ENCODE data around the gene SIPA1L3.

Gene SIPA1L3

GRCh38 chr19:38033658-38034491 lies 126.9 kb downstream of the SIPA1L3 start:
- in situ Hi-C loops (cut with HindIII; ENCODE audit: low sequenced_read_pairs), result loop anchor here (5.0 kb wide), 1 partner anchor 72 kb away; no protein-coding TSS in a partner anchor

- in situ Hi-C loops (cut with HindIII; ENCODE audit: low sequenced_read_pairs), result loop anchor here (5.0 kb wide), 1 partner anchor 72 kb away; no protein-coding TSS in a partner anchor
These were observed 127.5 kb downstream of the SIPA1L3 start for GRCh38 chr19:38034492-38034860.

- in situ Hi-C loops (cut with HindIII; ENCODE audit: low sequenced_read_pairs), result no loop called here
These were observed 128.8 kb downstream of the SIPA1L3 start for GRCh38 chr19:38035515-38036495.

- in situ Hi-C loops (cut with HindIII; ENCODE audit: low sequenced_read_pairs), result no loop called here
These were observed 130.0 kb downstream of the SIPA1L3 start for GRCh38 chr19:38036707-38037611.

- in situ Hi-C loops (cut with HindIII; ENCODE audit: low sequenced_read_pairs), result loop anchor here (10.0 kb wide), 1 partner anchor 85 kb away; no protein-coding TSS in a partner anchor
These were observed 133.0 kb downstream of the SIPA1L3 start for GRCh38 chr19:38039966-38040365.

GRCh38 chr19:38042132-38042531 lies 135.1 kb downstream of the SIPA1L3 start:
- in situ Hi-C loops (cut with HindIII; ENCODE audit: low sequenced_read_pairs), result loop anchor here (10.0 kb wide), 1 partner anchor 83 kb away; no protein-coding TSS in a partner anchor

- in situ Hi-C loops (cut with HindIII; ENCODE audit: low sequenced_read_pairs), result loop anchor here (10.0 kb wide), 1 partner anchor 81 kb away; no protein-coding TSS in a partner anchor
These were observed 136.7 kb downstream of the SIPA1L3 start for GRCh38 chr19:38043649-38044144.

GRCh38 chr19:38044267-38045111 lies 137.5 kb downstream of the SIPA1L3 start:
- in situ Hi-C loops (cut with HindIII; ENCODE audit: low sequenced_read_pairs), result loop anchor here (10.0 kb wide), 1 partner anchor 80 kb away; no protein-coding TSS in a partner anchor

- in situ Hi-C loops (cut with HindIII; ENCODE audit: low sequenced_read_pairs), result loop anchor here (10.0 kb wide), 1 partner anchor 79 kb away; no protein-coding TSS in a partner anchor
These were observed 138.7 kb downstream of the SIPA1L3 start for GRCh38 chr19:38045554-38046253.

GRCh38 chr19:38046254-38047048 lies 139.4 kb downstream of the SIPA1L3 start:
- in situ Hi-C loops (cut with HindIII; ENCODE audit: low sequenced_read_pairs), result loop anchor here (10.0 kb wide), 1 partner anchor 78 kb away; no protein-coding TSS in a partner anchor

GRCh38 chr19:38047049-38047438 lies 140.0 kb downstream of the SIPA1L3 start:
- in situ Hi-C loops (cut with HindIII; ENCODE audit: low sequenced_read_pairs), result loop anchor here (10.0 kb wide), 1 partner anchor 78 kb away; no protein-coding TSS in a partner anchor

GRCh38 chr19:38047641-38048040 lies 140.6 kb downstream of the SIPA1L3 start:
- in situ Hi-C loops (cut with HindIII; ENCODE audit: low sequenced_read_pairs), result loop anchor here (10.0 kb wide), 1 partner anchor 77 kb away; no protein-coding TSS in a partner anchor

- in situ Hi-C loops (cut with HindIII; ENCODE audit: low sequenced_read_pairs), result loop anchor here (10.0 kb wide), 1 partner anchor 76 kb away; no protein-coding TSS in a partner anchor
These were observed 142.2 kb downstream of the SIPA1L3 start for GRCh38 chr19:38049105-38049649.

- in situ Hi-C loops (cut with HindIII; ENCODE audit: low sequenced_read_pairs), result no loop called here
These were observed 148.0 kb downstream of the SIPA1L3 start for GRCh38 chr19:38055010-38055409.

- in situ Hi-C loops (cut with HindIII; ENCODE audit: low sequenced_read_pairs), result no loop called here
These were observed 148.9 kb downstream of the SIPA1L3 start for GRCh38 chr19:38055655-38056521.

- in situ Hi-C loops (cut with HindIII; ENCODE audit: low sequenced_read_pairs), result no loop called here
These were observed 149.6 kb downstream of the SIPA1L3 start for GRCh38 chr19:38056646-38057045.
